Activated CD4-positive, alpha-beta T cell treated with anti-CD3 and anti-CD28 coated beads for 4 hours (primary cell): ENCODE data around the gene BCAP29.

ENCODE experiments used
- DNase-seq, 2 donors: peaks; one replicate each; pipeline ENCODE4 v3.0.0-alpha.2; 2020

The BCAP29 gene

DNA sequence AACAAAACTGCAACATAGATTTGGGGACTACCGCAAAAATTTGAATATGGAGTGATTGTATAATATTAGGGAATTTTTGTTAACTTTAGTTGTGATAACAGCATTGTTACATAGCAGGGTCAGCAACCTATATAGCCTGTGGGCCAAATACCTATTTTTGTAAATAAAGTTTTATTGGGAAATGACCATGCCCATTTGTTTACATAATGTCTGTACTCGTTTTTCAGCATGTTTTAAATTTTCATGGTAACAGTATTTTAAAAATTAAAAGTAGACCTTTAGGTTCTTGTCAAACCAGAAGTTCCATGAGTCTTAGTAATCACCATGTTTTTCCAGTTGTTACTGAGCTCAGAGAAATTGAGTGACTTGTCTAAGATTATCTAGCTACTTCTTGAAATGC is 4.7 kb downstream of the BCAP29 start:
- DNase-seq = no peak

DNA sequence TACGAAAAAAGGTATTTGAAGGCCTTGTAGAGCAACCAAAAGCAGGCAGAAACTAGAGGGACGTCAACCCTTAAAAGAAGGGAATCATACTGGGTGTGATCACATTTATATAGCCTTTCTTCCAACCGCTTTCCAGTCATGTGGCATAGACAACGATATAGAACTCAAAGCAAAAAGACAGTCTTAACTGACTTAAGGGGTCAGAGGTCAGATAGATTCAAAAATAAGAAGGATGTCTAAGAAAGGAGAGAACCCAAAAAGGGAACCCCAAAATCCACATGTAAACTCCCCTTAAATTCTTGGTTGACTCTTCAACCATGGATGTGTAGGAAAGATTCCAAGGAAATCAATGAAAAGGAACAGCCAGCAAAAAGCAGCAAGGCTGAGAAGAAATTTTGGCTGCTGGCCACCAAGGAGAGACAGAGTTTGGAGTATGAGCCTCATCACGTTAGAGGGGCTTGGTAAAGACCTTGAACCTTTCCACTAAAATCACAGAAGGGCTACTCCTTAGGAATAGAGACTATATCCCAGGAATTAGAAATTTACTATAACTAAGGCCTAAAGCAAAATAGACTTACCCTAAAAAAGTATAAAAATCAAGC is 8.6 kb downstream of the BCAP29 start:
- no peak for DNase-seq

DNA sequence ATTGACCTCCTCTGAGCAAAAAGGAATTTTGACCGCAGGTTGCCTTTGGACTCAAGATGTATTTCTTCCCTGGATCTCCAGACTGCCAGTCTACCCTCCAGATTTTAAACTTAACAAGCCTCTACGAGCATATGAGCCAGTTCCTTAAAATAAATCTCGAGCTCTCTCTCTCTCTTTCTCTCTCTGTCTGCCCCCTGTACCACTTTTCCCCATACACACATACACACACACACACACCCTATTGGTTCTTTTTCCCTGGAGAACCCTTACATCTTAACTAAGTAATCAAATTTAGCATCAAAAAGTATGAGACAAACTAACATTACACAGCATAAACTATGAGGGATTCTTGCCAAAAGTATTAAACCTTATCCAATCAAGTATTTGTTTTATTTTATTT is 11.4 kb downstream of the BCAP29 start:
- no peak for DNase-seq

DNA sequence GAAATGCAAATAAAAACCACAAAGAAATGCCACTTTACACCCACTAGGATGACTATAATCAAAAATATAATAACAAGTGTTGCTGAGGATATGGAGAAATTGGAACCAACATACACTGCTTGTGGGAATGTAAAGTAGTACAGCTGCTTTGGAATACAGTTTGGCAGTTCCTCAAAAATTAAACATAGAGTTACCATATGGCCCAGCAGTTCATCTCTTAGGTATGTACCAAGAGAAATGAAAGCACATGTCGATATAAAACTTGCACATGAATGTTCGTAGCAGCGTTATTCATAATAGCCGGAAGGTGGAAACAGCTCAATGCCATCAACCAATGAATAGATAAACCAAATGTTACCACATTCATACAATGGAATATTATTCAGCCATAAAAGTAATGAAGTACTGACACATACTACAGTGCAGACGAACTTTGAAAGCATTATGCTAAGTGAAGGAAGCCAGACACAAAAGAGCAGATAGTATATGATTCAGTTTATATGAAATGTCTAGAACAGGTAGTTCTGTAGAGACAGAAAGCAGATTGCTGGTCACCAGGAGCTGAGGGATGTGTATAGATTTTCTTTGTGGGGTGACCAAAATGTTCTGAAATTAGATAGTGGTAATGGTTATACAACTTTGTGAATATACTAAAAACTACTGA is 12.4 kb downstream of the BCAP29 start:
- DNase-seq = no peak

DNA sequence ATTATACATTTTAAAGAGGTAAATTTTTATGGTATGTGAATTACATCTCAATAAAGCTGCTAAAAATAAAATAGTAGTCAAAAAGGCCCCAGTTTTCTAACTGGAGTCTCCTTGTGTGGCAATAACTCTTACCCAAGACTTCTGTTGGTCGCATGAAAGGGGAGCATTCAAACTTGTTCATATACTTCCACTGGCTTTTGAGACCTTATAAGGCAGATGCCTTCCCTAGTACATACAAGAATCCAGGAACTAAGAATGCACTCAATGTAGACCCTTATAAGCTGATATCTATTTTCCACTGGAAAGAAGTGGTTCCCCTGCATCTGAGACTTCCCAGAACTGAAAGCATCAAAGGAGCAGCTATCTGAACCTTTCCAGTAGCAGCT is 13.0 kb downstream of the BCAP29 start:
- no peak for DNase-seq

DNA sequence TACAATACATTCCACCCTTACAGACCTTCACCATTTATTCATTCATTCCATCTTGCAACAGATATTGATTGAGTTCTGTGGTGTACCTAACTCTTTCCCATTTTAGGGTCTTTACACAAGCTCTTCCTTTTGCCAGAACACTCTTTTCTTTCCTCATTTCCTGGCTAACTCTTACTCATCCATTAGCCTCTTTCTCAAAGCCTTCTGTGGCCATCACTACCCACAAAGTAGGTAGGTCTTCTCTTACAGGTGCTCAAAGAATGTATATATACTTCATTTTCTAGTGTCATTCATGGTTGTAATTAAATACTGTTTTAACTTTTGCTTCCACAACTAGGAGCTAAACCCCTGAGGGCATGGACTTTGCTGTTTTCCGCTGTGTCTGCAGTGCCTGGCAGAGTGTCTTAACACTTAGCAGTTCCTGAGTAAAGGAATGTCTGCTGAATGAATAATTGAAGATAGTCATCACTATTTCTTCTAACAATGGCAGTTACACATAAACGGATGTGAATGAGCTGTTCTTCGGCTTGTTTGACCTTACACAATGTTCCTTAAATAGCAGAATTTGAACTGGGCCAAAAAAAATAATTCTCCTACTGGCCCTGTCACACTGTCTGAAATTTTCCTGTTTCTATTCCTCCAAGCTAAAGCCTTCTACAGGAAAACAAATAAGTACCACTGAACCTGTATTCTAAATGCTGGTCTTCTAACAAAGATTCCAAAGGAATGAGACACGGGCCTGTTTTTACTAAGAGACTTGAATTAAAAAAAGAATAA is 15.1 kb downstream of the BCAP29 start:
- DNase-seq = no peak

DNA sequence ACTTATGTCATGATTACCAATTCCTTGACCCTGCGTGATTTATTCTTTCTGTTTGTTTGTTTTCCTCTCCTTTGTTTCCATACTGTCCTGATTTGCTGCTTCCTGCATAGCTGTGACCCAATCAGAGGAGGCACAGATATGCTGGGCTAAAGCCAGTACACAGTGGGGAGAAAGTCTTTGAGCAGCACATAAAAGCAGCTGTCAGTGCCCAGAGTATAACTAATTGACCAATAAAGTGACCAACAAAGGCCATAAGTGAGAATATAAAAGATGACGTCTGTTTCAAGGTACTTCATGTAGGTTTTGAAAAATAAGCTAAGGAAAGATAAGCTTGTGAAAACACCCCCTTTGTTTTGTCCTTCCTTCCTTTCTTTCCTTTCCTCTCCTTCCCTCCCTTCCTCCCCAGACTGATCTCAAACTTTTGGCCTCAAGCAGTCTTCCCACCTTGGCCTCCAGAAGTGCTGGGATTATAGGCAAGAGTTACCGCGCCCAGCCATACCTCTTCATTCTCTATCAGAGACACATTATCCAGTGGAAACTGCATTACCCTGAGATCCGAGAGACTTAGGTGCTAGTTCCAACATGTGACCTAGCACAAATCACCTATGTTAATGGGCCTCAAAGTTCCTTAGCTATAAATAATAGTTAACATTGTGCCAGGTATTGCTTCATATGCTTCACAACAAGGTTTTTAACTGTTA is 17.0 kb downstream of the BCAP29 start:
- no peak for DNase-seq

DNA sequence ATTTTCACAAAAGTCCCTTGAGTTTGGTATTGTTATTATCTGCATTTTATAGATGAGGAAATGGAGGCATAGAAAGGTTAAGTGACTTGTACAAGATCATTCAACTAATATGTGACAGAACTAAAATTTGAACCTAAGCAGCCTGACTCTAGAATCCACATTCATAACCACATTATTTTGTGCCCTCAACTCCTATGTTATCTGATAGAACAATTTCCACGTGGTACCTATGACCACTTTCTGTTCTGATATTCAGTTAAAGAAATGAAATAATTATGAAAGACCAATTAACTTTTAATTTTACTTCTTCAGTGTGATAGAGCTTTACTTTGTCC is 17.5 kb downstream of the BCAP29 start:
- no peak for DNase-seq

DNA sequence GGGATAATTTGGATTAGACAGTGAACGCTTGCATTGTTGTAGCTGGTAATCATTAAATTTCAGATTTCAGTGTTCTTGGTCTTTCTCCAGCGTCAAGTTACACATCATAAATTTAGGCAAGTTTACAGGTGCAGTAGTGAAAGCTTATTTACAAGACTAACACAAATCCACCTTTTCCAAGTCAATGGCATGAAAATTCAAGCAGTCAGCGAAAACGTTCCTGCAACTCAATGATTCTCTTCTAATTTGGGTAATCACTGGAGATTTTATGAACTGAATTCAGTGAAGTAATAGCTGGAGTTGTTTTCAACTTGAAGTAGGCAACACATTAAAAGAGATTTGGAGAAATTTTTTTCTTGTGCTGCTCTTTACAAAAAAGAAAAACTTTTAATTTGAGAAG is 17.9 kb downstream of the BCAP29 start:
- no peak for DNase-seq

DNA sequence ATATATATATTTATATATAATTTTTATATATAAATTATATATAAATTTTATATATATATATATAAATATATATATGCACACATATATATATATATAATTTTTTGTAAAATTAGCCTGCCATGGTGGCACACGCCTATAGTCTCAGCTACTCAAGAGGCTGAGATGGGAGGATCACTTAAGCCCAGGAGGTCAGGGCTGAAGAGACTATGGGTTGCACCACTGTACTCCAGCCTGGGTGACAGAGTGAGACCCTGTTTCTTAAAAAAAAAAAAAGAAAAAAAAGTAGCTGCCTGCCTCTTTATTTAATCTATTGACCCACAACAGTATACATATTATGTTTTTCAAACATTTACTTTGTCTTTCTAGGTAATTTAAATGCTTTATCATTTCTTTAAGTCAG is 19.2 kb downstream of the BCAP29 start:
- no peak for DNase-seq

DNA sequence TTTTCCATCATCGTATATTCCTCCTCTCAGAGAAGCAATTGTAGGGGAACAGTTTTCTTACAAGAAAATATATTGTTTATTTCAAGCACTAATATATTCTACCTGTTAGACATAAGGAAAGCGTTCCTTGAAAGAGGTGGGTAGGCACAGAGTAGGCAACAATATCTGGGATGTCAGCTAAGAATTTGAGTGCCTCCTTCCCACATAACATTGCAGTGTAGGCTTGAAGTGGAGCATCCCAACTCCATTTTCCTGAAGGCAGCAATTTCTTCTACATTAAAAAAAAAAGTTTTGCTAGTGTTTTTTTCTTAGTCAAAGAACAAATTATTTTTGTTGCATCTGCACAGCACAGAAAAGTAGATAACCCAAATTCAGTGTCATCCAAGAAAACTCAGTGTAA is 20.8 kb downstream of the BCAP29 start:
- no peak for DNase-seq

DNA sequence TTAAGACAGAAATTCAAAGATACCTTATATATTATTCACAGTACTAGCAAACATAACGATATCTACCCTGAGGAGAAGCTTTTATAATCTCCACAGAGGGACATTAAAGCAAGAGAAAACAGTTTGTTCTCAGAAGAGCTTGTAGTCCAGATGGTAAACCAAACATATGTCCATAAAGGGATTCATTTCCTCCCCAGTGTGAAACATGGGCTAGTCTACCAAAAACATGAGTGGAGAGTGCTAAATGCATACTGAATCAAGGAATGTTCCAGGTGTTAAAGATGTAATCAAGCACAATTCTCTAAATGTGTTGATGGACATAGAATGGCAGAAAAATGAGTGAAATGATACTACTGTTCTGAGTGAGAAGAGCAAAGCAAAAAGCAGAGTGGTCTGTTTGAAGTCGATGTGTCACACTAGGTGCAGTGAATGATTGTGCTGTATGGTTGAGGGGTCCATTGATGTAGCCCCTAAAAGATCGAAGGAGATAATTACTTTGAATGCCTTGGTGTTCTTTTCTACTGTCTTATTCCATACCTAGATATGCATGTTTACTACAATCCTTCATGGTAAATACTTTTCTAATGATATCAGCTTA is 25.3 kb downstream of the BCAP29 start:
- no peak for DNase-seq

DNA sequence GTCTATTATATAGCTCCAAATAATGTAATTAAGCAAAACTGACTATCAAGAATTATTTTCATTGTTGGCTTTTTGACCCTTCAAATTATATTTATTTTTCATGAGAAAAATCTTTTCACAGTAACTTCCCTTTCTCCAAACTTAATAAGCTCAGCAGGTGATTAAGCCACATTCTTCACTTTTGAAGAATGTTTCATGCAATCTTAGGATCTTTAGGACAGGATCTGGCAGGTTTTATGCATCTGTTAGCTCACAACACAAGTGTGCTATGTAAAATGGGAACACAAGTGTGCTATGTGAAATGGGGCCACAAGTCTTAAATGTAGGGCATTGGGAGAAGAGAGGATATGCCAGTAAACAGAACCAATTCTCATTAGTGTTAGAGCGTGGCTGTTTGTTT is 26.3 kb downstream of the BCAP29 start:
- no peak for DNase-seq

DNA sequence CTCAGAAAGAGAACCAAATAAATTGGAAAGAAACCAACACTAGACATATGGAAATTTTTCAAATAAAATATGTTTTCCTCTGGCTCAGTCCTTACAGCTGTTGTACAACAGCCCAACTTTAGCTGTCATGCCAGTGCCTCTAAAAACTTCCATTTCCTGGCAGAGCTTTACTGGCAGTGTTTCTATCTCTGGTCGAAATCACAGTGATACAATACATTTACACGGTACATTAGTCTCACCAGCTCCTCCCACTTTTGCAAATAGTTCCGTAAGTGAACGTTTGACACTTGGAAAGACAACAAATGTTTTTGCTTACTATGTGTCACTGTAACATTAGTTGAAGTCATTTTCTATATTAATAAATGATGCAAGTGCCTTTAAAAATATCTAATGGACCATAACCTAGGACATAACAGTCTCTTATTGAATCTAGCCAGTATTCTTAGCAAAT is 29.8 kb downstream of the BCAP29 start:
- DNase-seq = no peak

DNA sequence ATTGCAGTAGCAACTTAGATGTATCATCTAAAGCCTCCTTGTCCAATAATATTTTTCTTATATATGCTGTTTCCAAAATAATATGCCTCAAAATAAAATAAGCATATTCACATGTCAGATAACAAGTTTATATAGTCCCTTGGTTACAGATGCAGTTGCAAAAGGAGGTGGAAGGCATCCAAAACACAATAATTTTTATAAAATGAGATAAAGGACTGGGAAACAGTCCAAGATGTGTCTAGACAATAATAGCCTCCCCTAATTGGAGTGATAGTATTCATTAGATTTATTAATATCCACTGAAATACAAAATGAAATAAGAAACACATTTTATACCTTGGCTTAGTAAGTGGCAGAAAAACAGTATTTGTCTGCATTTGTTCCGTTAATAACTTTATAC is 30.3 kb downstream of the BCAP29 start:
- no peak for DNase-seq

DNA sequence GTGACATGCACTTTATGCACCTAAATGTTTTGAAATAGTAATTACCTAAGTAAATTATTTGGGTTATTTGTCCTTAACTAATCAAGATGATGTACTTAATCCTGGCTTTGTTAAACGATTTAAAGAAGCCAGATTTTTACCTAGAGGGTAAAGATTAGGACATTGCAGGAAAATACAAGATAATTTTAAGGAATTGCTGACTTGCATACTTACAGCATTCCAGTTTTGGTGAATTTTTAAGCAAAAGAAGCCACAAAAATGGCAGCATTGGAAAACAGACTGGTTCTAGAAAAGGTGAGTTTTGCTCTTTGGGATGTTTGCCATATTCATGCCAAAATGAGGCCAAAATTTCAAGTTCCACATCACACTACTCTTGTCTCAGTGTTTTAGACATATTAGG is 33.4 kb downstream of the BCAP29 start:
- no peak for DNase-seq

DNA sequence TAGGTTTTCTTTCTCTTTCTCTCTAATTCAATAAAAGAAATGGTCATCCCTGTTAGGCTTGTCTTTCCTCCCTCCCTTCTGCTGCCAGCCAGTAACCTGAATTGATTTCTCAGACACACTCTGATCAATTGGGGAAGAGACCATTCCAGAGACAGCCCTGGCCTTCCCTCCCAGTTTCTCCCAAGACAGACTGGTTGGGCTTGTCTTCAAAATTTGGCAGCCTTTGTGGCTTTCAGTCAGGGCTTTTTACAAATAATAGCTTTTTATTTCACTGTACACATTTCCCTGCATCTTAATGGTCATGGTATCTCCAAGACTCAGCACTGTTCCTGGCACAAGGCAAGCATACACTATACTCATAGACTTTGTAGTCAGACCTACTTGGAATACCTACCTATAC is 33.9 kb downstream of the BCAP29 start:
- DNase-seq = no peak

DNA sequence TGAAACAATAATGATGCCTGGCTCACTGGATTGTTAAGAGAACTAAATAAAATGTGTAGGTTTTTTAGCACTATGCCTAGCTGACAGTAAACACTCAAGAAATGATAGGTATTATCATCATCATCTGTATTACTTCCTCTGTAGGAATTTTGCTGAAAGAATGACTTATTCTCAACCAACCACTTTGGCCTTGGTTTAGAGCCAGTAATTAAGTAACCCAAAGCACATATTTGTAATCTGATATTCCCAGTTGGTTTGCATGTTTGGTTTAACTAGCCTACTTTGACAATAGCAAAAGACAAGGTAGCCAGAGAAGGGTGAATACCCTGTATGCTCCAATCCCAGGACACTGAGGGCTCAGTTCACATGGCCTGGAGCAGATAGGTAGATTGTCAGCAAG is 34.4 kb downstream of the BCAP29 start:
- DNase-seq = no peak

DNA sequence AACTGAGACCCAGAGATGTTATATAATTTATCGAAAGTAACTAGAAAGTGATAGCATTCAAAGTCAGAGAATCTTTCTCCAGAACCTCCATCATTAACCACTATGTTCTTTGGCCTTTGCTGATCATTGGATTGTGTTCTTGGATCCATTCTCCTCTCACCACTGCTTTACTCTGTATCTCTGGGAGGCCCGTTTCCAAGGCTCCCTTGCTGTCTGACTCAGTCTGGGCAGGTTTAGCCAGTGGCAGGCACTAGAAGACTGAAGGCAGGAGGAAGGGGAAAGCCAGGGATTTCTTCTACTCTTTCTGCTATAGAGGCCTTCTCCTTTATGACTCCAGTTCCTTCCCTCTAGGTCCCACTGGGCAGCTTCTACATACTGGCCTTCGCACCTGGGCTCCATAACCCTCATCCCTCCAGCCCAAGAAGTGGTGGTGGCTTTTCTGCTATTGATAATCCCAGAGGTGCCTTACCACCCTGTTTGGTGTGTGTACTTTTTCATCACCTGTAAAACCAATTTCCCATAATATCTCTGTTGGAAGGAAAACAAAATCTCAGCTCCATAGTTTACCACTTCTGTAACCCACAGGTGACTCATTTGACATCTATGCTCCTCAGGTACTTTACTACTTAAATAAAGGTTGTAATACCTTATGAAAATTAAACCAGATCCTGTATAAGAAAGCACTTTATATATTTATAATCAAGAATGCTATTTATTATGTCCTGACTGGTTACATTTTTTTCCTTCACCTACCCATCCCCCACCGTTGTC is 36.0 kb downstream of the BCAP29 start:
- no peak for DNase-seq

DNA sequence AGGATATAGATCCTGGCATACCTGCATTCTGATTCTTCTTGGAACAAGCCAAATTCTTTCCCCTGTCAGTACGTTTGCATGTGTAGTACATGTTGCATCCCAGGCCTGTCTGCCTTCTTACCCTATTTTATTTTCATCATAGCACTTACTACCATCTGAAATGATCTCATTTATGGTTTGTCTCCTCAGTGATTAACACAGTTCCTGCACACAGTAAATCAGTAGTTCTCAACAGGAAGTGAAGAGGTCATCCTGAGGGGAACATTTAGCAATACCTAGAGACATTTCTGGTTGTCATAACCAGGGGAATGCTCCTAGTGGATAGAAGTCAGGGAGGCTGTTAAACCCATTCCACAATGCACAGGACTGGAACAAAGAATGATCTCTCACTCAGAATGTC is 42.4 kb downstream of the BCAP29 start:
- DNase-seq = no peak

DNA sequence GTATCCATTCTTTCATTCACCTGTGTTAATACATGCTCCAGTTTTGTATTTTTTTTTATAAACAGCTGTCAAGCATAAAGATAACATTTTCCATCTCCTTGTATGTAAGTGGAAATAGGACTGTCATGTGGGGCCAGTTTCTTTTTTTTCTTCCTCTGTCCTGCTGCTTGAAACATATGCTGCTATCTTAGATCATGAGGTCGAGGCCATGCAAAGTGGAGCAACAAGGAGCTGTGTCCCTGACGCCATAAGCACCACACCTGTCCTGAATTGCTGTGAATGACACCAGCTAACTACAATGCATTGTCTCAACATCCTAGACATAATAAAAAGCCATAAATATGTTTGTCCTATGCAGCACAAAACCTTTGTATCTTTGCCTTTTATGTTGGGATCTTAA is 42.8 kb downstream of the BCAP29 start:
- no peak for DNase-seq

DNA sequence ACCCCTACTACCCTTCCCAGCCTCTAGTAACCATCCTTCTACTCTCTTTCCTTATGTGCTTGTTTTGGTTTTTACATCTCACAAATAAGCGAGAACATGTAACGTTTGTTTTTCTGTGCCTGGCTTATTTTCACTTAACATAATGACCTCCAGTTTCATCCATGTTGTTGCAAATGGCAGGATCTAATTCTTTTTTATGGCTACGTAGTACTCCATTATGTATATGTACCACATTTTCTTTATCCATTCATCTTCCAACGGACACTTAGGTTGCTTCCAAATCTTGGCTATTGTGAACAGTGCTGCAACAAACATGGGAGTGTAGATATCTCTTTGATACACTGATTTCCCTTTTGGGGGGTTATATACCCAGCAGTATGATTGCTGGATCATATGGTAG is 47.0 kb downstream of the BCAP29 start:
- no peak for DNase-seq
